Nephron (organoid): ENCODE results near the gene TP53TG5.
A peak's percentile ranks its signal among the peaks of the same experiment; 100 is the strongest.

ENCODE experiments used
- H3K27ac Mint-ChIP-seq, 3 experiments: 2 replicates each; pipeline ENCODE4 v1.8.0; 2020; ENCODE audit warnings: mixed read lengths in 3 of 3, mild to moderate bottlenecking in 2 of 3, moderate library complexity in 1 of 3
- H3K27me3 Mint-ChIP-seq: 2 replicates; pipeline ENCODE4 v1.8.0; 2021; ENCODE audit warnings: low read depth, mild to moderate bottlenecking, moderate library complexity, mixed read lengths
- H3K36me3 Mint-ChIP-seq: 2 replicates; pipeline ENCODE4 v1.8.0; 2020; ENCODE audit warnings: low read depth, mixed read lengths
- H3K4me1 Mint-ChIP-seq: 2 replicates; pipeline ENCODE4 v1.8.0; 2020; ENCODE audit warnings: mixed read lengths
- H3K4me3 Mint-ChIP-seq, 3 experiments: 2 replicates each; pipeline ENCODE4 v1.8.0; 2020; ENCODE audit warnings: mild to moderate bottlenecking in 3 of 3, mixed read lengths in 3 of 3, moderate library complexity in 2 of 3
- H3K9me3 Mint-ChIP-seq: 2 replicates; pipeline ENCODE4 v1.8.0; 2020; ENCODE audit warnings: mixed read lengths
- TF ChIP-seq, protein P1 (sequence below), 3 experiments: fragments of 200-600 bp; sonication (generic); IDR thresholded peaks; one replicate each; pipeline ENCODE4 v1.5.0; 2021; ENCODE audit warnings: antibody characterized with exemption in 3 of 3; ENCODE audit not compliant: unreplicated experiment in 3 of 3

The TP53TG5 gene

GRCh38 chr20:45362804-45363610, 15.1 kb downstream of the TP53TG5 start, which contains the start of gene SYS1:
Gene SYS1 (plus strand): TSS chr20:45363156. CDS start chr20:45363532, 376 bp downstream.
- peak within 1 kb of the TSS; percentile 88 to 99 (median 89) for H3K27ac Mint-ChIP-seq
- TF ChIP-seq, protein P1, sequence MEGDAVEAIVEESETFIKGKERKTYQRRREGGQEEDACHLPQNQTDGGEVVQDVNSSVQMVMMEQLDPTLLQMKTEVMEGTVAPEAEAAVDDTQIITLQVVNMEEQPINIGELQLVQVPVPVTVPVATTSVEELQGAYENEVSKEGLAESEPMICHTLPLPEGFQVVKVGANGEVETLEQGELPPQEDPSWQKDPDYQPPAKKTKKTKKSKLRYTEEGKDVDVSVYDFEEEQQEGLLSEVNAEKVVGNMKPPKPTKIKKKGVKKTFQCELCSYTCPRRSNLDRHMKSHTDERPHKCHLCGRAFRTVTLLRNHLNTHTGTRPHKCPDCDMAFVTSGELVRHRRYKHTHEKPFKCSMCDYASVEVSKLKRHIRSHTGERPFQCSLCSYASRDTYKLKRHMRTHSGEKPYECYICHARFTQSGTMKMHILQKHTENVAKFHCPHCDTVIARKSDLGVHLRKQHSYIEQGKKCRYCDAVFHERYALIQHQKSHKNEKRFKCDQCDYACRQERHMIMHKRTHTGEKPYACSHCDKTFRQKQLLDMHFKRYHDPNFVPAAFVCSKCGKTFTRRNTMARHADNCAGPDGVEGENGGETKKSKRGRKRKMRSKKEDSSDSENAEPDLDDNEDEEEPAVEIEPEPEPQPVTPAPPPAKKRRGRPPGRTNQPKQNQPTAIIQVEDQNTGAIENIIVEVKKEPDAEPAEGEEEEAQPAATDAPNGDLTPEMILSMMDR (IDR thresholded peaks at IDR 0.05; ENCODE audit: unreplicated experiment in 3 of 3), result peak; percentile 87 to 90 (median 89)
- no peaks in the 10 kb centered on the region for H3K27me3 Mint-ChIP-seq
- H3K4me1 Mint-ChIP-seq, result peaks cover 26% of the 10 kb centered on the region
- H3K9me3 Mint-ChIP-seq, result no peaks in the 10 kb centered on the region
- H3K36me3 Mint-ChIP-seq, result peaks cover 19% of the 10 kb centered on the region
- H3K4me3 Mint-ChIP-seq, result peak within 1 kb of the TSS; percentile 92 to 95 (median 92)

- H3K36me3 Mint-ChIP-seq, result peaks cover 9% of the 10 kb centered on the region
- TF ChIP-seq, protein P1 (IDR thresholded peaks at IDR 0.05; ENCODE audit: unreplicated experiment in 3 of 3), result no peak
- H3K4me1 Mint-ChIP-seq, result peaks cover 28% of the 10 kb centered on the region
- H3K4me3 Mint-ChIP-seq, result no peak overlapping the region
- no peaks in the 10 kb centered on the region for H3K27me3 Mint-ChIP-seq
- H3K9me3 Mint-ChIP-seq, result no peaks in the 10 kb centered on the region
- no peak overlapping the region for H3K27ac Mint-ChIP-seq
Observed at GRCh38 chr20:45361793-45362192, 16.3 kb downstream of the TP53TG5 start.

- H3K9me3 Mint-ChIP-seq, result no peaks in the 10 kb centered on the region
- TF ChIP-seq, protein P1 (IDR thresholded peaks at IDR 0.05; ENCODE audit: unreplicated experiment in 3 of 3), result no peak
- peak overlapping the region; percentile 76 to 90 (median 88) for H3K27ac Mint-ChIP-seq
- H3K4me1 Mint-ChIP-seq, result peaks cover 28% of the 10 kb centered on the region
- H3K36me3 Mint-ChIP-seq, result no peaks in the 10 kb centered on the region
- peak overlapping the region in 1 of 3 experiments; percentile 63 for H3K4me3 Mint-ChIP-seq
- no peaks in the 10 kb centered on the region for H3K27me3 Mint-ChIP-seq
Observed at GRCh38 chr20:45359406-45360148, 18.5 kb downstream of the TP53TG5 start.

DNA sequence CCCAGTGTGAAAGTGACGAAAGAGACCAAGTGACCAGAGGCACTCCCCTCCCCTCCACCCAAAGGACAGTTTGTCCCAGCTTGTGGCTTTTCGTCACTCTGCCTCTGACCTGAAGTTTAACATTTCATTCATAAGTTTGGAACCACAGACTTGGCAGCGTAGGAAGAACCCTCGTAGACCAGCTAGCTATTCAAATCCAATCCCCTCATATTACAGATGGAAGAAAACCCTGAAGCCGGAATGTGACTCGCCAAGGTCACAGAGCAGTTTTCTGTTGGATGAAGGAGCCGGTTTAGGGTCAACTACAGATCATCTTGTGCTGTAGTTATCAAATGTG, 19.1 kb downstream of the TP53TG5 start:
- no peak overlapping the region for H3K4me3 Mint-ChIP-seq
- H3K4me1 Mint-ChIP-seq, result peaks cover 26% of the 10 kb centered on the region
- no peaks in the 10 kb centered on the region for H3K36me3 Mint-ChIP-seq
- H3K27me3 Mint-ChIP-seq, result no peaks in the 10 kb centered on the region
- TF ChIP-seq, protein P1 (IDR thresholded peaks at IDR 0.05; ENCODE audit: unreplicated experiment in 3 of 3), result no peak
- peak overlapping the region; percentile 76 to 90 (median 88) for H3K27ac Mint-ChIP-seq
- H3K9me3 Mint-ChIP-seq, result no peaks in the 10 kb centered on the region

GRCh38 chr20:45358282-45359068, 19.6 kb downstream of the TP53TG5 start:
- Mint-ChIP-seq H3K36me3 (no peaks in the 10 kb centered on the region), H3K9me3 (no peaks in the 10 kb centered on the region), H3K4me3 (peak overlapping the region in 2 of 3 experiments; percentile 14 to 26), H3K4me1 (peaks cover 21% of the 10 kb centered on the region), H3K27ac (peak overlapping the region; percentile 76 to 90 (median 88)), H3K27me3 (no peaks in the 10 kb centered on the region)
- TF ChIP-seq, protein P1 (IDR thresholded peaks at IDR 0.05; ENCODE audit: unreplicated experiment in 3 of 3), result no peak
